Measurements from ENCODE around the gene ATL2.

ATL2 gene

DNA sequence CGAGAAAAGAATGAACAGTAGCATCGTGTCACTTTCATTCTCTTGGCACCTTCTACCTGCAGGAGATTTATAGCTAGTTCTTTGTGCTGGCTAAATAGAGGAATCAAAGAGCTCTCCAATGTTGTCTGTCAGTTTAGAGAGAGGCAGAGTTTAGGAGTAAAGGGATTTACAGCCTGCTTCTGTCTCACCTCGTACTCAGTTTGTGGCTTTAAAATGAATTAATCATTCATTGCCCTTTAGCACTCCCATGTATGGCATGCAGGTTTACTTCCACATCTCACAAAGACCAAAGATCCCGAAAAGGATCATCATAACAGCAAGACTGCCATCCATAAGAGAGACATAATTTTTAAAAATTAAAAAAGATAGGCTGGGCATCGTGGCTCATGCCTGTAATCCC lies 42.4 kb upstream of the ATL2 start:
- Histone ChIP-seq H3K4me3 (ENCODE audit: low read depth, low read length, poor library complexity, severe bottlenecking) (no peak overlapping the region), H3K9ac (ENCODE audit: low read length) (no peak overlapping the region), H4K20me1 (ENCODE audit: insufficient read depth, low read length) (no peaks in the 10 kb centered on the region), H2AFZ (ENCODE audit: low read length) (no peak overlapping the region), H3K9me3 (ENCODE audit: low read length) (no peaks in the 10 kb centered on the region), H3K9me2 (ENCODE audit: low read depth, low read length) (no peaks in the 10 kb centered on the region), H3K79me2 (ENCODE audit: insufficient read depth, low read length) (no peaks in the 10 kb centered on the region), H3K36me3 (ENCODE audit: insufficient read depth, low read length) (no peaks in the 10 kb centered on the region; the same call in 1 of the 2 replicates), H3F3A (ENCODE audit: insufficient read depth, low read length) (no peaks in the 10 kb centered on the region), H3K27me3 (ENCODE audit: insufficient read depth, low read length) (no peaks in the 10 kb centered on the region; the same call in 1 of the 2 replicates), H3K4me2 (ENCODE audit: low read length) (no peak overlapping the region), H3K4me1 (ENCODE audit: insufficient read depth, low read length, severe bottlenecking) (peaks cover 20% of the 10 kb centered on the region), H3K27ac (ENCODE audit: low read depth, low read length, poor library complexity, severe bottlenecking) (no peak overlapping the region)
- TF ChIP-seq EZH2 (IDR thresholded peaks at IDR 0.05; ENCODE audit: borderline replicate concordance, low read length) = no peak
- TF ChIP-seq, protein P1, sequence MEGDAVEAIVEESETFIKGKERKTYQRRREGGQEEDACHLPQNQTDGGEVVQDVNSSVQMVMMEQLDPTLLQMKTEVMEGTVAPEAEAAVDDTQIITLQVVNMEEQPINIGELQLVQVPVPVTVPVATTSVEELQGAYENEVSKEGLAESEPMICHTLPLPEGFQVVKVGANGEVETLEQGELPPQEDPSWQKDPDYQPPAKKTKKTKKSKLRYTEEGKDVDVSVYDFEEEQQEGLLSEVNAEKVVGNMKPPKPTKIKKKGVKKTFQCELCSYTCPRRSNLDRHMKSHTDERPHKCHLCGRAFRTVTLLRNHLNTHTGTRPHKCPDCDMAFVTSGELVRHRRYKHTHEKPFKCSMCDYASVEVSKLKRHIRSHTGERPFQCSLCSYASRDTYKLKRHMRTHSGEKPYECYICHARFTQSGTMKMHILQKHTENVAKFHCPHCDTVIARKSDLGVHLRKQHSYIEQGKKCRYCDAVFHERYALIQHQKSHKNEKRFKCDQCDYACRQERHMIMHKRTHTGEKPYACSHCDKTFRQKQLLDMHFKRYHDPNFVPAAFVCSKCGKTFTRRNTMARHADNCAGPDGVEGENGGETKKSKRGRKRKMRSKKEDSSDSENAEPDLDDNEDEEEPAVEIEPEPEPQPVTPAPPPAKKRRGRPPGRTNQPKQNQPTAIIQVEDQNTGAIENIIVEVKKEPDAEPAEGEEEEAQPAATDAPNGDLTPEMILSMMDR (IDR thresholded peaks at IDR 0.05; ENCODE audit: low read length) = no peak

DNA sequence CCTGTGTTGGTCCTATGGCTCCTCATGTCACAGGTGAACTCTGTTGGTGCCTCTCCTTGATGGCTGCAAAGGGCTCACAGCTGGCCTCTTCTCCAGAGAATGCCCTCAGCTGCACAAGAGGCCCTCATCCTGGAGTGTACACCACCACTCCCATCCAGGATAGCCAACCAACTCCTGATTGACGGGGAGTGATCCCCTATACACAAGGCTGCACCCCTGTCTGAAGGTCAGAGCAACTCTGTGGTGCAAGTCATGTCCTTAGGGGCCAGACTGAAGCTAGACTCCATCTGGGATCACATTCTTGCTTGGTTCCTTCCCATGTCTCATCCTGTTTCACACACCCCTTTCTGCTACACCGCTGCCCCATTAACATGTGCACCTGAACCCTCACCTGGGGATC lies 41.7 kb upstream of the ATL2 start:
- Histone ChIP-seq H3K27ac (ENCODE audit: low read depth, low read length, poor library complexity, severe bottlenecking) (no peak overlapping the region), H3F3A (ENCODE audit: insufficient read depth, low read length) (no peaks in the 10 kb centered on the region), H2AFZ (ENCODE audit: low read length) (no peak overlapping the region), H3K4me1 (ENCODE audit: insufficient read depth, low read length, severe bottlenecking) (peaks cover 20% of the 10 kb centered on the region), H3K36me3 (ENCODE audit: insufficient read depth, low read length) (no peaks in the 10 kb centered on the region; the same call in 1 of the 2 replicates), H3K4me2 (ENCODE audit: low read length) (no peak overlapping the region), H3K9ac (ENCODE audit: low read length) (no peak overlapping the region), H4K20me1 (ENCODE audit: insufficient read depth, low read length) (no peaks in the 10 kb centered on the region), H3K79me2 (ENCODE audit: insufficient read depth, low read length) (no peaks in the 10 kb centered on the region), H3K9me3 (ENCODE audit: low read length) (no peaks in the 10 kb centered on the region), H3K9me2 (ENCODE audit: low read depth, low read length) (no peaks in the 10 kb centered on the region), H3K4me3 (ENCODE audit: low read depth, low read length, poor library complexity, severe bottlenecking) (no peak overlapping the region), H3K27me3 (ENCODE audit: insufficient read depth, low read length) (no peaks in the 10 kb centered on the region; the same call in 1 of the 2 replicates)
- TF ChIP-seq EZH2 (IDR thresholded peaks at IDR 0.05; ENCODE audit: borderline replicate concordance, low read length) = no peak
- TF ChIP-seq, protein P1 (IDR thresholded peaks at IDR 0.05; ENCODE audit: low read length) = no peak

DNA sequence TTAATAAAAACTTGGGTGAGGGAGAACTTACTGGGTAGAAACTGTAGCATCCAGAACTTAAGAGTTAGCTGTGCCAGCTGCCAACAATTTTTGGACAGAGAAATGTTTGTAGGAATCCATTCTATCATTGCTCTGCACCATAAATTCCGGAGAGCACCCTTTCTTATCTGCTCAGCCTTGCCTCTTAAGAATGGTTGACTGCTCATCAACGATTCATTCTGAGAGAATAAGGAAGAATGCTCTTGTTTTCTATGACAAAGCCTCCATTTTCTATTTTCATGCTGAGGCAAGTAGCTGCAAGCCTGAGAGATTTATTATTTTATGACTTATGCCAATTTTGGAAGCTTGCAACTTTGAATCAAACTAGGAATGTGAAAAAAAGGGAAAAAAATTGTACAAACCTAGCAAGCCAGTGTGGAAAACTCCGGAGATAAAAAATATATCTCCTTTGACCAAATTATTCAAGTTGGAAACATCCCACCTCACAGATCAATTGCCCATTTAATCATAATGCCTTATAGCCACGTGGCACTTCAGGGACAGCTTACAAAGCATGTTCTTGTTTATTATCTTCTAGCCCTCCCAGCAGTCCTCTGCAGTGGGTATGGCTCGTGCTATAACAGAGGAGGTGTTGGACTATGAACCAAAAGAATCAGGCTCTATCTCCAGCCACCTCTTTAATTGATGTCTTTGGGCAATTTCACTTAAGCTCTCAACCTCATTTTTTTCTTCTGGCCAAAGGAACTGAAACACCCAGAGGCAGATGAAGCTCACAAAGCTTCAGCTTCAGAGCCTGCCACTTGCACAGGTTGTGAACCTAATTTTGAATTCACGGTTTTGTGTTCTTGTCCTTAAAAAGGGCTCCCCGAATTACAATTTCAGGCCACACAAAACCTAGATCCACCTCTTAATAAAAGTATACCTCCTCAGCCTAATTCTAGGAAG lies 40.9 kb upstream of the ATL2 start:
- H3K4me2 ChIP-seq (ENCODE audit: low read length) = no peak overlapping the region
- H3K27me3 ChIP-seq (ENCODE audit: insufficient read depth, low read length) = no peaks in the 10 kb centered on the region; the same call in 1 of the 2 replicates
- H3K9me2 ChIP-seq (ENCODE audit: low read depth, low read length) = no peaks in the 10 kb centered on the region
- H2AFZ ChIP-seq (ENCODE audit: low read length) = no peak overlapping the region
- no peaks in the 10 kb centered on the region for H4K20me1 ChIP-seq (ENCODE audit: insufficient read depth, low read length)
- no peak overlapping the region for H3K4me3 ChIP-seq (ENCODE audit: low read depth, low read length, poor library complexity, severe bottlenecking)
- no peaks in the 10 kb centered on the region; the same call in 1 of the 2 replicates for H3K36me3 ChIP-seq (ENCODE audit: insufficient read depth, low read length)
- H3K9ac ChIP-seq (ENCODE audit: low read length) = no peak overlapping the region
- H3F3A ChIP-seq (ENCODE audit: insufficient read depth, low read length) = no peaks in the 10 kb centered on the region
- H3K79me2 ChIP-seq (ENCODE audit: insufficient read depth, low read length) = no peaks in the 10 kb centered on the region
- no peaks in the 10 kb centered on the region for H3K9me3 ChIP-seq (ENCODE audit: low read length)
- TF ChIP-seq, protein P1 (IDR thresholded peaks at IDR 0.05; ENCODE audit: low read length) = no peak
- TF ChIP-seq EZH2 (IDR thresholded peaks at IDR 0.05; ENCODE audit: borderline replicate concordance, low read length) = no peak
- peaks cover 20% of the 10 kb centered on the region for H3K4me1 ChIP-seq (ENCODE audit: insufficient read depth, low read length, severe bottlenecking)
- no peak overlapping the region for H3K27ac ChIP-seq (ENCODE audit: low read depth, low read length, poor library complexity, severe bottlenecking)
